ENCODE results near the gene THAP11. TPM values are rescaled to one million over a fixed set of nuclear protein-coding genes. Genes with fewer than 3 reads are reported as not detected.

THAP11 gene
- total and polyA plus RNA-seq, 7 donors: 30.2 to 78.6 (median 35.0) TPM

GRCh38 chr16:67888331-67888730 lies 46.2 kb downstream of the THAP11 start:
- ATAC-seq (no peak), DNase-seq (no peak)
- Histone ChIP-seq H3K36me3 (ENCODE audit: insufficient read depth in 1 of 2, low read depth in 1 of 2) (peaks cover 0 to 31% of the 10 kb centered on the region in 2 donors), H3K4me1 (peaks cover 32% of the 10 kb centered on the region), H3K9me3 (no peaks in the 10 kb centered on the region), H3K27me3 (ENCODE audit: insufficient read depth in 3 of 3, low read length in 2 of 3) (no peaks in the 10 kb centered on the region), H3K4me3 (no peak overlapping the region), H3K27ac (no peak overlapping the region)
- intact Hi-C loops (cut with DNase I): loop anchor here in 1 of 2 donors (10.0 kb wide), 1 partner anchor 346 kb away; the partner anchor contains the start of gene ESRP2
- WGBS, 3 donors: 47 to 72% (median 51%) methylated on average over 3 of the region's 3 CpGs
- TF ChIP-seq CTCF (IDR thresholded peaks at IDR 0.05): no peak

- TF ChIP-seq CTCF (IDR thresholded peaks at IDR 0.05): no peak
- peaks cover 0 to 1% (median 0%) of the 10 kb centered on the region in 3 donors for H3K27me3 ChIP-seq (ENCODE audit: insufficient read depth in 3 of 3, low read length in 2 of 3)
- H3K4me3 ChIP-seq: peak overlapping the region; percentile 99
- no peak for ATAC-seq
- DNase-seq: no peak
- 47 to 63% (median 52%) methylated on average over 5 of the region's 5 CpGs for WGBS, 3 donors
- intact Hi-C loops (cut with DNase I): no loop called here
- H3K9me3 ChIP-seq: no peaks in the 10 kb centered on the region
- H3K36me3 ChIP-seq (ENCODE audit: insufficient read depth in 1 of 2, low read depth in 1 of 2): no peaks in the 10 kb centered on the region
- H3K4me1 ChIP-seq: peaks cover 44% of the 10 kb centered on the region
- peak overlapping the region; percentile 97 for H3K27ac ChIP-seq
Observed at GRCh38 chr16:67892375-67892774, 50.3 kb downstream of the THAP11 start.

- H3K9me3 ChIP-seq: no peaks in the 10 kb centered on the region
- no peak for TF ChIP-seq CTCF (IDR thresholded peaks at IDR 0.05)
- peaks cover 50% of the 10 kb centered on the region for H3K4me1 ChIP-seq
- DNase-seq (peak; percentile 97 to 99), ATAC-seq (peak; percentile 95 to 97 (median 96))
- H3K27me3 ChIP-seq (ENCODE audit: insufficient read depth in 3 of 3, low read length in 2 of 3): peaks cover 0 to 1% (median 0%) of the 10 kb centered on the region in 3 donors
- no peaks in the 10 kb centered on the region for H3K36me3 ChIP-seq (ENCODE audit: insufficient read depth in 1 of 2, low read depth in 1 of 2)
- H3K4me3 ChIP-seq: peak within 1 kb of the TSS; percentile 99
- WGBS, 3 donors: 0% methylated on average over 58 to 90 of the region's 90 CpGs
- H3K27ac ChIP-seq: peak within 1 kb of the TSS; percentile 97
- intact Hi-C loops (cut with DNase I): no loop called here
Observed at GRCh38 chr16:67892899-67893742, 51.0 kb downstream of the THAP11 start, which contains the start of gene PSKH1. PSKH1 (plus strand) TSS chr16:67893254; CDS start chr16:67908750, 15,496 bp downstream.

Other genes with a start within 250 kb of the THAP11 start
- 1 to 10 TPM in 1 of 4 donors, under 1 TPM in 2, not detected in 1; 0.59 to 1.1 (median 0.63) TPM for gene CARMIL2, start 197.2 kb upstream of the THAP11 start, total RNA-seq
- under 1 TPM; 0.17 to 0.46 (median 0.30) TPM for gene CARMIL2, start 197.2 kb upstream of the THAP11 start, polyA plus RNA-seq
- 10 to 100 TPM in 1 of 4 donors, 1 to 10 TPM in 3; 4.9 to 10.2 (median 7.4) TPM for gene ACD, start 182.1 kb upstream of the THAP11 start, total RNA-seq
- gene ACD, start 182.1 kb upstream of the THAP11 start, polyA plus RNA-seq: 10 to 100 TPM in 2 of 3 donors, 1 to 10 TPM in 1; 8.9 to 16.7 (median 12.6) TPM
- gene PARD6A, start 181.4 kb upstream of the THAP11 start, total RNA-seq: 1 to 10 TPM; 4.9 to 6.8 (median 5.9) TPM
- 10 to 100 TPM in 1 of 3 donors, 1 to 10 TPM in 2; 8.0 to 11.0 (median 9.9) TPM for gene PARD6A, start 181.4 kb upstream of the THAP11 start, polyA plus RNA-seq
- 1 to 10 TPM; 6.5 to 7.6 (median 7.1) TPM for gene ENKD1, start 175.6 kb upstream of the THAP11 start, total RNA-seq
- 10 to 100 TPM; 17.5 to 20.7 (median 19.2) TPM for gene ENKD1, start 175.6 kb upstream of the THAP11 start, polyA plus RNA-seq
- 1 to 10 TPM; 5.1 to 7.3 (median 5.9) TPM for gene C16orf86, start 175.5 kb upstream of the THAP11 start, total RNA-seq
- gene C16orf86, start 175.5 kb upstream of the THAP11 start, polyA plus RNA-seq: 1 to 10 TPM; 2.6 to 6.5 (median 4.5) TPM
- 10 to 100 TPM in 1 of 4 donors, 1 to 10 TPM in 3; 8.0 to 11.3 (median 9.0) TPM for gene GFOD2, start 123.0 kb upstream of the THAP11 start, total RNA-seq
- gene GFOD2, start 123.0 kb upstream of the THAP11 start, polyA plus RNA-seq: 10 to 100 TPM; 12.2 to 17.3 (median 17.0) TPM
- gene RANBP10, start 35.8 kb upstream of the THAP11 start, total RNA-seq: 10 to 100 TPM; 17.6 to 27.9 (median 25.2) TPM
- gene RANBP10, start 35.8 kb upstream of the THAP11 start, polyA plus RNA-seq: 10 to 100 TPM in 2 of 3 donors, 1 to 10 TPM in 1; 9.1 to 16.3 (median 11.1) TPM
- under 1 TPM; 0.29 to 0.88 (median 0.60) TPM for gene TSNAXIP1, start 35.4 kb upstream of the THAP11 start, total RNA-seq
- 1 to 10 TPM in 1 of 3 donors, under 1 TPM in 2; 0.27 to 1.4 (median 0.65) TPM for gene TSNAXIP1, start 35.4 kb upstream of the THAP11 start, polyA plus RNA-seq
- gene NUTF2, start 4.6 kb downstream of the THAP11 start, total RNA-seq: 100 to 1,000 TPM in 2 of 4 donors, 10 to 100 TPM in 2; 77.4 to 104 (median 96.8) TPM
- 100 to 1,000 TPM; 129 to 170 (median 134) TPM for gene NUTF2, start 4.6 kb downstream of the THAP11 start, polyA plus RNA-seq
- 10 to 100 TPM; 17.2 to 26.4 (median 19.2) TPM for gene CENPT, start 5.4 kb downstream of the THAP11 start, total RNA-seq
- 10 to 100 TPM; 13.8 to 19.9 (median 19.9) TPM for gene CENPT, start 5.4 kb downstream of the THAP11 start, polyA plus RNA-seq
- gene EDC4, start 30.7 kb downstream of the THAP11 start, total RNA-seq: 10 to 100 TPM; 33.8 to 52.1 (median 42.1) TPM
- 10 to 100 TPM; 21.1 to 32.2 (median 23.8) TPM for gene EDC4, start 30.7 kb downstream of the THAP11 start, polyA plus RNA-seq
- 1 to 10 TPM in 1 of 4 donors, under 1 TPM in 1, not detected in 2; 0.77 to 1.1 TPM for gene NRN1L, start 42.6 kb downstream of the THAP11 start, total RNA-seq
- under 1 TPM; 0.23 to 0.38 (median 0.37) TPM for gene NRN1L, start 42.6 kb downstream of the THAP11 start, polyA plus RNA-seq
- 10 to 100 TPM; 11.3 to 18.8 (median 16.4) TPM for gene PSKH1, start 50.9 kb downstream of the THAP11 start, total RNA-seq
- 10 to 100 TPM in 2 of 3 donors, 1 to 10 TPM in 1; 9.6 to 16.9 (median 11.0) TPM for gene PSKH1, start 50.9 kb downstream of the THAP11 start, polyA plus RNA-seq
- 1 to 10 TPM in 1 of 4 donors, under 1 TPM in 3; 0.27 to 1.1 (median 0.79) TPM for gene CTRL, start 89.5 kb downstream of the THAP11 start, total RNA-seq
- 1 to 10 TPM; 1.1 TPM for gene CTRL, start 89.5 kb downstream of the THAP11 start, polyA plus RNA-seq
- gene PSMB10, start 94.5 kb downstream of the THAP11 start, total RNA-seq: 10 to 100 TPM; 27.6 to 34.7 (median 31.6) TPM
- 10 to 100 TPM; 55.0 to 98.6 (median 67.3) TPM for gene PSMB10, start 94.5 kb downstream of the THAP11 start, polyA plus RNA-seq
- 10 to 100 TPM in 2 of 4 donors, 1 to 10 TPM in 2; 5.9 to 15.1 (median 10.2) TPM for gene LCAT, start 101.8 kb downstream of the THAP11 start, total RNA-seq
- 1 to 10 TPM; 4.1 to 8.6 (median 4.7) TPM for gene LCAT, start 101.8 kb downstream of the THAP11 start, polyA plus RNA-seq
- gene SLC12A4, start 126.3 kb downstream of the THAP11 start, total RNA-seq: 10 to 100 TPM; 24.1 to 89.5 (median 34.9) TPM
- 10 to 100 TPM; 18.3 to 34.8 (median 26.0) TPM for gene SLC12A4, start 126.3 kb downstream of the THAP11 start, polyA plus RNA-seq
- gene DPEP3, start 138.2 kb downstream of the THAP11 start, total RNA-seq: under 1 TPM in 3 of 4 donors, not detected in 1; 0.10 to 0.22 (median 0.17) TPM
- under 1 TPM in 2 of 3 donors, not detected in 1; 0.12 to 0.45 TPM for gene DPEP3, start 138.2 kb downstream of the THAP11 start, polyA plus RNA-seq
- 1 to 10 TPM in 1 of 4 donors, under 1 TPM in 2, not detected in 1; 0.25 to 1.1 (median 0.82) TPM for gene DPEP2, start 157.2 kb downstream of the THAP11 start, total RNA-seq
- gene DPEP2, start 157.2 kb downstream of the THAP11 start, polyA plus RNA-seq: under 1 TPM; 0.23 to 0.29 (median 0.27) TPM
- not detected for gene DPEP2NB, start 173.6 kb downstream of the THAP11 start, total RNA-seq
- gene DPEP2NB, start 173.6 kb downstream of the THAP11 start, polyA plus RNA-seq: under 1 TPM in 1 of 3 donors, not detected in 2; 0.05 TPM
- 10 to 100 TPM; 10.0 to 19.3 (median 14.4) TPM for gene DDX28, start 180.9 kb downstream of the THAP11 start, total RNA-seq
- 10 to 100 TPM; 11.9 to 20.2 (median 12.6) TPM for gene DDX28, start 180.9 kb downstream of the THAP11 start, polyA plus RNA-seq
- gene DUS2, start 181.0 kb downstream of the THAP11 start, total RNA-seq: 10 to 100 TPM in 2 of 4 donors, 1 to 10 TPM in 2; 7.0 to 10.5 (median 9.8) TPM
- 10 to 100 TPM in 1 of 3 donors, 1 to 10 TPM in 2; 3.4 to 15.1 (median 9.5) TPM for gene DUS2, start 181.0 kb downstream of the THAP11 start, polyA plus RNA-seq
- gene NFATC3, start 243.1 kb downstream of the THAP11 start, total RNA-seq: 10 to 100 TPM; 40.8 to 53.5 (median 44.0) TPM
- 10 to 100 TPM in 2 of 3 donors, 1 to 10 TPM in 1; 9.8 to 43.1 (median 17.3) TPM for gene NFATC3, start 243.1 kb downstream of the THAP11 start, polyA plus RNA-seq